HEK293 (cell line): ENCODE measurements around the gene GRB7.

Experiments
- CTCF ChIA-PET: fragments of 350-600 bp; formaldehyde crosslinking; extraction: SDS; loops from one replicate; lab custom pipeline; 2021; ENCODE audit warnings: antibody characterized with exemption; lab: Yijun Ruan, JAX
- POLR2A ChIA-PET: fragments of 300-600 bp; formaldehyde crosslinking; extraction: SDS; loops from one replicate; lab custom pipeline; 2020; ENCODE audit warnings: antibody characterized with exemption, inconsistent platforms; lab: Yijun Ruan, JAX
- H3K27ac ChIP-seq: fragments of 200-500 bp; sonication (Bioruptor generic); 2 replicates; pipeline ENCODE4 v1.5.1; 2014; ENCODE audit warnings: low read depth, low read length, control low read depth, inconsistent platforms; ENCODE audit errors: extremely low read depth
- H3K36me3 ChIP-seq, 2 experiments: fragments of 200-500 bp in 1 of 2; sonication (Bioruptor generic) in 1 of 2; 1 replicate in 1 of 2; 2 replicates in 1 of 2; pipeline ENCODE4 v1.5.1; 2014 to 2017; ENCODE audit warnings: inconsistent platforms in 2 of 2, low read length in 2 of 2; ENCODE audit not compliant: control insufficient read depth in 2 of 2, insufficient read depth in 1 of 2
- H3K4me1 ChIP-seq: fragments of 200-500 bp; sonication (Bioruptor generic); 2 replicates; pipeline ENCODE4 v1.5.1; 2014; ENCODE audit warnings: mild to moderate bottlenecking, low read length, inconsistent platforms; ENCODE audit not compliant: control insufficient read depth, insufficient read depth
- H3K4me3 ChIP-seq: 2 replicates; pipeline ENCODE4 v1.5.1; 2011; ENCODE audit warnings: low read depth, mild to moderate bottlenecking, control low read depth, low read length, moderate library complexity
- H3K9me3 ChIP-seq: fragments of 200-500 bp; sonication (Bioruptor generic); 2 replicates; pipeline ENCODE4 v1.5.1; 2014; ENCODE audit warnings: low read depth, low read length, inconsistent platforms; ENCODE audit not compliant: control insufficient read depth, insufficient read depth
- IKZF3 ChIP-seq: fragments of 450-650 bp; IDR thresholded peaks from 2 replicates; pipeline ENCODE4 v1.5.0; 2018; ENCODE audit warnings: missing biosample characterization, mild to moderate bottlenecking, missing genetic modification characterization, moderate library complexity
- KLF9 ChIP-seq: fragments of 450-650 bp; formaldehyde crosslinking; IDR thresholded peaks from 2 replicates; pipeline ENCODE4 v1.5.1; 2016; ENCODE audit warnings: missing biosample characterization, missing genetic modification characterization, low read depth
- MYNN ChIP-seq: fragments of 450-650 bp; formaldehyde crosslinking; IDR thresholded peaks from 2 replicates; pipeline ENCODE4 v1.5.1; 2016; ENCODE audit warnings: missing biosample characterization, missing genetic modification characterization, borderline replicate concordance
- REPIN1 ChIP-seq: fragments of 450-650 bp; formaldehyde crosslinking; IDR thresholded peaks from 2 replicates; pipeline ENCODE4 v1.5.1; 2017; ENCODE audit warnings: missing biosample characterization, missing genetic modification characterization, low read depth
- SALL2 ChIP-seq: fragments of 450-650 bp; formaldehyde crosslinking; IDR thresholded peaks from 2 replicates; pipeline ENCODE4 v1.5.0; 2017; ENCODE audit warnings: missing biosample characterization, mild to moderate bottlenecking, missing genetic modification characterization, borderline replicate concordance
- SP3 ChIP-seq: fragments of 450-650 bp; formaldehyde crosslinking; IDR thresholded peaks from 2 replicates; pipeline ENCODE4 v1.5.1; 2016; ENCODE audit warnings: missing biosample characterization, missing genetic modification characterization
- ZBTB1 ChIP-seq: fragments of 450-650 bp; formaldehyde crosslinking; IDR thresholded peaks from 2 replicates; pipeline ENCODE4 v1.5.1; 2016; ENCODE audit warnings: missing biosample characterization, missing genetic modification characterization
- ZFHX2 ChIP-seq: fragments of 450-650 bp; formaldehyde crosslinking; conservative IDR thresholded peaks from 2 replicates; pipeline ENCODE4 v1.5.1; 2016; ENCODE audit warnings: missing biosample characterization, missing genetic modification characterization
- ZFP3 ChIP-seq: fragments of 450-650 bp; formaldehyde crosslinking; IDR thresholded peaks from 2 replicates; pipeline ENCODE4 v1.5.1; 2016; ENCODE audit warnings: low read depth, missing biosample characterization, missing genetic modification characterization
- ZFP37 ChIP-seq: fragments of 450-650 bp; formaldehyde crosslinking; IDR thresholded peaks from 2 replicates; pipeline ENCODE4 v1.5.1; 2016; ENCODE audit warnings: missing biosample characterization, missing genetic modification characterization
- ZIC2 ChIP-seq: fragments of 450-650 bp; formaldehyde crosslinking; IDR thresholded peaks from 2 replicates; pipeline ENCODE4 v1.5.1; 2016; ENCODE audit warnings: missing biosample characterization, missing genetic modification characterization
- ZNF175 ChIP-seq: fragments of 450-650 bp; formaldehyde crosslinking; IDR thresholded peaks from 2 replicates; pipeline ENCODE4 v1.5.1; 2016; ENCODE audit warnings: missing biosample characterization, missing genetic modification characterization
- ZNF184 ChIP-seq: fragments of 450-650 bp; IDR thresholded peaks from 2 replicates; pipeline ENCODE4 v1.5.1; 2018; ENCODE audit warnings: missing biosample characterization, mild to moderate bottlenecking, missing genetic modification characterization
- ZNF214 ChIP-seq: fragments of 450-650 bp; formaldehyde crosslinking; IDR thresholded peaks from 2 replicates; pipeline ENCODE4 v1.5.1; 2017; ENCODE audit warnings: missing biosample characterization, mild to moderate bottlenecking, missing genetic modification characterization, borderline replicate concordance
- ZNF221 ChIP-seq: fragments of 450-650 bp; formaldehyde crosslinking; IDR thresholded peaks from 2 replicates; pipeline ENCODE4 v1.5.1; 2017; ENCODE audit warnings: missing biosample characterization, missing genetic modification characterization, borderline replicate concordance
- ZNF354C ChIP-seq: fragments of 450-650 bp; formaldehyde crosslinking; IDR thresholded peaks from 2 replicates; pipeline ENCODE4 v1.5.1; 2016; ENCODE audit warnings: missing biosample characterization, missing genetic modification characterization, low read depth, borderline replicate concordance
- ZNF37A ChIP-seq: fragments of 450-650 bp; IDR thresholded peaks from 2 replicates; pipeline ENCODE4 v1.5.1; 2018; ENCODE audit warnings: missing biosample characterization, missing genetic modification characterization
- ZNF521 ChIP-seq: fragments of 450-650 bp; formaldehyde crosslinking; IDR thresholded peaks from 2 replicates; pipeline ENCODE4 v1.5.1; 2017; ENCODE audit warnings: missing biosample characterization, mild to moderate bottlenecking, missing genetic modification characterization
- ZNF776 ChIP-seq: fragments of 450-650 bp; formaldehyde crosslinking; IDR thresholded peaks from 2 replicates; pipeline ENCODE4 v1.5.0; 2017; ENCODE audit warnings: missing biosample characterization, missing genetic modification characterization, borderline replicate concordance
- ZNF785 ChIP-seq: fragments of 450-650 bp; formaldehyde crosslinking; IDR thresholded peaks from 2 replicates; pipeline ENCODE4 v1.5.1; 2016; ENCODE audit warnings: missing biosample characterization, missing genetic modification characterization
- ZNF792 ChIP-seq: fragments of 450-650 bp; formaldehyde crosslinking; IDR thresholded peaks from 2 replicates; pipeline ENCODE4 v1.5.1; 2016; ENCODE audit warnings: missing biosample characterization, missing genetic modification characterization

The GRB7 gene

GRCh38 chr17:39757176-39757662 lies 19.5 kb downstream of the GRB7 start:
- H3K9me3 ChIP-seq = no peaks in the 10 kb centered on the region
- no peak overlapping the region for H3K4me3 ChIP-seq
- no peak overlapping the region for H3K27ac ChIP-seq
- CTCF ChIA-PET = interaction anchor here (0.6 to 10.1 kb wide), 3 partner anchors 134 to 237 kb away, joined by 3 to 140 read pairs (median 5); partner anchors contain the start of gene PPP1R1B
- no peaks in the 10 kb centered on the region for H3K4me1 ChIP-seq
- TF ChIP-seq ZFP3 = no peak
- TF ChIP-seq ZNF354C (tag by site-specific recombination) = no peak
- TF ChIP-seq IKZF3 (tag by site-specific recombination) = no peak
- no peak for TF ChIP-seq KLF9 (tag by site-specific recombination)
- TF ChIP-seq ZBTB1 = no peak
- no peak for TF ChIP-seq ZNF184
- no peak for TF ChIP-seq ZNF221
- no peak for TF ChIP-seq ZNF785 (tag by site-specific recombination)
- POLR2A ChIA-PET = no interaction called here
- no peaks in the 10 kb centered on the region for H3K36me3 ChIP-seq

- TF ChIP-seq ZFHX2 (tag by site-specific recombination) = no peak
- TF ChIP-seq ZIC2 (tag by site-specific recombination) = peak; percentile 15; the same call in 1 of the 2 replicates
- TF ChIP-seq REPIN1 = no peak
- no peak for TF ChIP-seq SALL2 (tag by site-specific recombination)
- Histone ChIP-seq H3K4me1 (no peaks in the 10 kb centered on the region), H3K27ac (no peak overlapping the region), H3K9me3 (no peaks in the 10 kb centered on the region), H3K36me3 (no peaks in the 10 kb centered on the region), H3K4me3 (no peak overlapping the region)
- ChIA-PET POLR2A (interaction anchor here (1.2 kb wide), 1 partner anchor 70 kb away, joined by 3 read pairs; the partner anchor contains the start of gene PGAP3), CTCF (interaction anchor here (0.5 to 2.6 kb wide), 6 partner anchors 11 to 175 kb away, joined by 3 to 19 read pairs (median 5); partner anchors contain the start of gene MIEN1)
Observed at GRCh38 chr17:39757931-39758873, 20.5 kb downstream of the GRB7 start.

GRCh38 chr17:39759204-39759603 lies 21.5 kb downstream of the GRB7 start:
- Histone ChIP-seq H3K9me3 (no peaks in the 10 kb centered on the region), H3K27ac (no peak overlapping the region), H3K4me1 (no peaks in the 10 kb centered on the region), H3K4me3 (no peak overlapping the region)
- POLR2A ChIA-PET = interaction anchor here (1.2 kb wide), 1 partner anchor 71 kb away, joined by 3 read pairs; the partner anchor contains the start of gene PGAP3
- CTCF ChIA-PET = interaction anchor here (0.5 to 2.6 kb wide), 8 partner anchors 8 to 567 kb away, joined by 3 to 19 read pairs (median 4); partner anchors contain the start of gene MIEN1
- TF ChIP-seq MYNN (tag by site-specific recombination) (no peak), ZNF214 (tag by site-specific recombination) (no peak), ZNF776 (tag by site-specific recombination) (no peak), ZNF792 (tag by site-specific recombination) (no peak), SP3 (no peak), ZNF175 (no peak), ZNF521 (tag by site-specific recombination) (no peak), ZNF37A (tag by site-specific recombination) (no peak), ZFP37 (no peak)
- TF ChIP-seq, all 188 proteins: peak for 0
- no peaks in the 10 kb centered on the region; a peak in 1 of 3 replicates for H3K36me3 ChIP-seq
